ENCODE measurements around the gene PNISR. TPM values are rescaled to one million over a fixed set of nuclear protein-coding genes. Genes with fewer than 3 reads are reported as not detected.

Gene PNISR, protein sequence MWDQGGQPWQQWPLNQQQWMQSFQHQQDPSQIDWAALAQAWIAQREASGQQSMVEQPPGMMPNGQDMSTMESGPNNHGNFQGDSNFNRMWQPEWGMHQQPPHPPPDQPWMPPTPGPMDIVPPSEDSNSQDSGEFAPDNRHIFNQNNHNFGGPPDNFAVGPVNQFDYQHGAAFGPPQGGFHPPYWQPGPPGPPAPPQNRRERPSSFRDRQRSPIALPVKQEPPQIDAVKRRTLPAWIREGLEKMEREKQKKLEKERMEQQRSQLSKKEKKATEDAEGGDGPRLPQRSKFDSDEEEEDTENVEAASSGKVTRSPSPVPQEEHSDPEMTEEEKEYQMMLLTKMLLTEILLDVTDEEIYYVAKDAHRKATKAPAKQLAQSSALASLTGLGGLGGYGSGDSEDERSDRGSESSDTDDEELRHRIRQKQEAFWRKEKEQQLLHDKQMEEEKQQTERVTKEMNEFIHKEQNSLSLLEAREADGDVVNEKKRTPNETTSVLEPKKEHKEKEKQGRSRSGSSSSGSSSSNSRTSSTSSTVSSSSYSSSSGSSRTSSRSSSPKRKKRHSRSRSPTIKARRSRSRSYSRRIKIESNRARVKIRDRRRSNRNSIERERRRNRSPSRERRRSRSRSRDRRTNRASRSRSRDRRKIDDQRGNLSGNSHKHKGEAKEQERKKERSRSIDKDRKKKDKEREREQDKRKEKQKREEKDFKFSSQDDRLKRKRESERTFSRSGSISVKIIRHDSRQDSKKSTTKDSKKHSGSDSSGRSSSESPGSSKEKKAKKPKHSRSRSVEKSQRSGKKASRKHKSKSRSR
- 23.4 to 44.0 TPM (median 31.2 TPM) in 5 replicates for total RNA-seq (2022; extraction: Qiagen RNA extraction; ENCODE audit: low read depth)

DNA sequence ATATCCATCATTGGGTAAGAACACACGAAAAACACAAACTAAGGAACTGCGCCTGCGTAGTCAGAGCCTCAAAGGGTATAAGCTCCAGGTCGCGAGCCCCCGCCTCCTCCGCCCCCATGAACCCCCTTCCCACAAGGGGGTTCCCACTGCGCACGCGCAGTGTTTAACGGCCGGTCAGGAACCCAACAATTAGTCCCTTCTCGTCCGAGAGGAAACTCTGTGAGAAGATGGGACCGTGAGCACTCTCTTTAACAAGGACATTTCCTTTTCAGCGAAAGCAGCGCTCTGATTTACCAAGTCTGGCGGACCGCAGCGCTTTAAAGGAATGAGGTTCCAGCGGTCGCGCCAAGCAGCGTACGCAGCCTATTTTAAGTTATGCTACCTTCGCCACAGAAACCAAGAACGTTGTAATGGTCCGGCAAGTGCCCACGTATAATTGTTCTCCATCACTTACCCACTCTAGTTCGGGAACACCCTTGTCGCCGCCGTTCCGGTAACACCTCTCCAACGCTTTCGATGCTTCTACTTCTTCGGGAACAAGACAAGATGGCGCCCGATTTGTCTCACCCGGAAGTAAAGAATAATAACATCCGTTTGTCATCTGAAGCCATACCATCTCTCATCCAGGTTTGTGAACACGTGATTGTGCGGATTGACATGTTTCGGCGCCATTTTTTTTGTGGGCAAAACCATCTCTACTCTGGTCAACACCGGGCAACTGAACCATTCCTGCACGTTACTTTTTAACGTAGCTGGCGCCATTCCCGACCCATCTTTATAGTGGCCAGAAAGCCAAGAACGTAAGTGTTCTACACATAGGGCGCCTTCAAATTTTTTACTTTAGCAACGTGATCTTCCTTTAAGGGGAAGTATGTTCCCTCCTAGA is at the start of gene PNISR:
Gene PNISR, minus strand, starts transcription at position 548 of the 886 bp plus-strand sequence. CDS start 10,649 bp downstream, outside the sequence.

DNA sequence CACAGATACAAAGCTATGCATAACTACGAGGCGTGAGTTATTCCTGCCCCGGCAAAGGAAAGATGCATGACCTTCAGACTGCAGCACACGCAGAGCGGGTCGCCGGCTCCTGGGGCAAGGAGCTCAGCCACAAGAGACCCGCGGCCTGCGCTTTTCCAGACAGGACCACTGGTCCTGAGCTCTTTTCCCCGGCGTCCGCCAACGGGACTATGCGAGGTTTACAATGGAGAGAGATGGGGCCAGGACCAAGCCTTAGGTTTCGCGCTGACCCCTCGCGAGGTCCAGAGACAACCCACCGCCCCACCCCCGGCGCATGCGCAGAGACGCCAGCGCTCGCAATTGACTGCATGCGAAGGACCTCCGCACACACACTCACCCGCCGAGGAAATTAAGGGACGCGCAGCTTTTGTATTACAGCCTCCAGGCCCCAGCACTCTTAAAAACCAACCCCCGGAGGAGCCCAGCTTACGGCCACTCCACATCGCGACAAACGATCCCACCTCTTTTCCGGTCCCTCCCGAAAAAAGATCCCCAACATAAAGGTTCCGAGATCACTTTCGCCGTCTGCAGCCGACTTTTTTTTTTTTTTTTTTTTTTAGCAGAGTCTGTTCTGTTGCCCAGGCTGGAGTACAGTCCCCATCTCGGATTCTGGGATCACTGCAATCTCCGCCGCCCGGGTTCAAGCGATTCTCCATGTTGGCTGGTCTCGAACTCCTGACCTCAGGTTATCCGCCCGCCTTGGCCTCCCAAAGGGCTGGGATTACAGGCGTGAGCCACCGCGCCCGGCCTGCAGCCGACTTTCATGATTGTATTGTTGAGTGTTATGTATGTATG is 31.2 kb downstream of the PNISR start, which contains the start of gene COQ3:
Gene COQ3, minus strand, starts transcription at position 498 of the 834 bp plus-strand sequence. Its CDS starts 16 bp downstream, at position 482.

GRCh38 chr6:99349171-99350141 is 75.7 kb downstream of the PNISR start, which contains the start of gene FAXC:
Gene FAXC, minus strand, starts transcription at chr6:99349674. Its CDS starts 302 bp downstream, at chr6:99349372.

Other genes starting within 250 kb of the PNISR start
- gene FAXC, start 75.6 kb downstream of the PNISR start, total RNA-seq (2022; extraction: Qiagen RNA extraction; ENCODE audit: low read depth): 5.4 to 11.8 TPM (median 7.2 TPM) in 5 replicates
- 9.2 to 14.8 TPM (median 10.7 TPM) in 5 replicates for gene COQ3, start 31.1 kb downstream of the PNISR start, total RNA-seq (2022; extraction: Qiagen RNA extraction; ENCODE audit: low read depth)
- gene USP45, start 90.1 kb upstream of the PNISR start, total RNA-seq (2022; extraction: Qiagen RNA extraction; ENCODE audit: low read depth): 2.6 to 5.8 TPM (median 5.0 TPM) in 5 replicates
- 20.0 to 48.2 TPM (median 28.8 TPM) in 5 replicates for gene CCNC, start 143.4 kb upstream of the PNISR start, total RNA-seq (2022; extraction: Qiagen RNA extraction; ENCODE audit: low read depth)
- 0.45 to 1.2 TPM (median 0.99 TPM) in 5 replicates for gene PRDM13, start 181.5 kb upstream of the PNISR start, total RNA-seq (2022; extraction: Qiagen RNA extraction; ENCODE audit: low read depth)